GM12872 (cell line): ENCODE data around the gene SPINT1.

Source experiments
- TF ChIP-seq, protein P1 (sequence below): IDR thresholded peaks from 3 replicates; pipeline ENCODE4 v1.5.1; 2011; ENCODE audit warnings: low read depth, mild to moderate bottlenecking, low read length, moderate library complexity; ENCODE audit not compliant: insufficient read depth

The SPINT1 gene

GRCh38 chr15:40831861-40832260 is 12.0 kb upstream of the SPINT1 start:
- TF ChIP-seq, protein P1, sequence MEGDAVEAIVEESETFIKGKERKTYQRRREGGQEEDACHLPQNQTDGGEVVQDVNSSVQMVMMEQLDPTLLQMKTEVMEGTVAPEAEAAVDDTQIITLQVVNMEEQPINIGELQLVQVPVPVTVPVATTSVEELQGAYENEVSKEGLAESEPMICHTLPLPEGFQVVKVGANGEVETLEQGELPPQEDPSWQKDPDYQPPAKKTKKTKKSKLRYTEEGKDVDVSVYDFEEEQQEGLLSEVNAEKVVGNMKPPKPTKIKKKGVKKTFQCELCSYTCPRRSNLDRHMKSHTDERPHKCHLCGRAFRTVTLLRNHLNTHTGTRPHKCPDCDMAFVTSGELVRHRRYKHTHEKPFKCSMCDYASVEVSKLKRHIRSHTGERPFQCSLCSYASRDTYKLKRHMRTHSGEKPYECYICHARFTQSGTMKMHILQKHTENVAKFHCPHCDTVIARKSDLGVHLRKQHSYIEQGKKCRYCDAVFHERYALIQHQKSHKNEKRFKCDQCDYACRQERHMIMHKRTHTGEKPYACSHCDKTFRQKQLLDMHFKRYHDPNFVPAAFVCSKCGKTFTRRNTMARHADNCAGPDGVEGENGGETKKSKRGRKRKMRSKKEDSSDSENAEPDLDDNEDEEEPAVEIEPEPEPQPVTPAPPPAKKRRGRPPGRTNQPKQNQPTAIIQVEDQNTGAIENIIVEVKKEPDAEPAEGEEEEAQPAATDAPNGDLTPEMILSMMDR = no peak

DNA sequence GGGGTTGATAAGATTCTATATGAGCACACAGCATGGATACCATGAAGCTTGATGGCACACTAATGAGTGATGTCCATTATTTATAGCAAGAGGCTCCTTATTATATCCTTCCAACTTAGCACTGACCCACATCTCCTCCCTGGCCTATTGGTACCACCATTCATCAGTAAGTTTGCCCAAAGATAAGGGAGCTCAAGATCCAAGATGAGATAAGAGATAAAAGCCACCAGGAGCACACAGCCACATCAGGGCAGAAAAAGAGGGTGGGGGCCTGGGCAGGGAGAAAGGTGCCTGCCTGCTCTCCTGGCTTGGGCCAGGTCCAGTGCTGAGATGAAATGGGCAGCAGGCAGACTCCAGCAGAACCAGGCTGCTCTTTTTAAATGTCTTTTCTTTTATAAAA is 10.9 kb upstream of the SPINT1 start:
- TF ChIP-seq, protein P1 = no peak

- TF ChIP-seq, protein P1 = no peak
Measured at GRCh38 chr15:40836020-40836419, 7.8 kb upstream of the SPINT1 start.

DNA sequence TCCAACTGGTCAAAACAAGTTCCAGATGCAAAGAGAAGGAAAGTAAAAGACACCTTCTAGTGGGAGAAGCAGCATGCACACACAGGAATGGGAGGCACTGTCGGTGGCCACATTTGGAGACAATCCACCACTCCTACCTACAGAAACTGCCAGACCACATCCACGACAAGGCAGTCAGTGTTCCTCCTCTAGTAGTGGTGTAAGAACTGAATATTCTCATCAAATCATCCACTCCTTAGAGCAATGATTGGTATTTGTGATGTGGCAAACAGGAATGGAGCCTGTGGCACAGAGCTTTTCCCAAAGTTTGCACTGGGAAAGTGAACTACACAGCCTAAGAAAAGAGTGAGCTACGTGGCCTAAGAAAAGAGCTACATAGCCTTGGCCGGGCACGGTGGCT is 5.1 kb upstream of the SPINT1 start:
- TF ChIP-seq, protein P1 = no peak

- TF ChIP-seq, protein P1 = no peak
Measured at GRCh38 chr15:40841741-40842140, 2.1 kb upstream of the SPINT1 start.

DNA sequence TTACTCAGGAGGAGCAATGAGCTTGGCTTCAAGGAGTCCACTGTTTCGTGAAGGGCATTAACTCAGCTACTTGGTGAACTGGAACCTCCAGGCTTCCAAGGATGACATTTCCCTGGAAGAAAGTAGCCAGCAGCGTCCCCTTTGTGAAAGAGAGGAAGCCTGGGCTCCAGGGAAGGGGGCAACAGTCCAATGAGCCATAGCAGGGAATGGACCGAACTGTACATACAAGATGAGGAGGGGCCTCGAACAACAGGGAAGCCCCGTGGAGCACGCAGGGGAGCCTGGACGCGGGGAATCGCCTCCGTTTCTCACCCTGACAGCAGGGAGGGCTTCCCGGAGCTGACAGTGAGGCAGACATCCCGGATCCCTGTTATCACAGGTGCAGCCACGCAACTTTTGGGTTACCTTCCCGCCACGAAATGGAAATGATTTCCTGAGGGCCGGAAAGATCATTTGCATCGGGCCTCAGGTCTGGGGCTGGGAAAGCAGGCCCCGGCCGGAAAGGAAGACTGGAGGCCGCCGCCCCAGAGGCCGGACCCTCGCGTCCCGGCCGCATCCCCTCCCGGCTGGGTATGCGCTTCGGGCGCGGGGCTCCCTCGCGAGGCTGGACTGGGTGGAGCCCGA is 475 bp upstream of the SPINT1 start:
- TF ChIP-seq, protein P1 = no peak

- TF ChIP-seq, protein P1 = no peak
Measured at GRCh38 chr15:40844696-40845030, 815 bp downstream of the SPINT1 start.
